Erythroblast (primary cell): ENCODE data around the gene FARSB.

Experiments
- GATA1 ChIP-seq: IDR thresholded peaks from 2 replicates; pipeline ENCODE4 v1.6.1; 2011; ENCODE audit warnings: low read depth, mild to moderate bottlenecking, control low read depth, low read length, moderate library complexity
- POLR2A ChIP-seq: IDR thresholded peaks from 2 replicates; pipeline ENCODE4 v1.6.1; 2011; ENCODE audit warnings: mild to moderate bottlenecking, low read length

DNA sequence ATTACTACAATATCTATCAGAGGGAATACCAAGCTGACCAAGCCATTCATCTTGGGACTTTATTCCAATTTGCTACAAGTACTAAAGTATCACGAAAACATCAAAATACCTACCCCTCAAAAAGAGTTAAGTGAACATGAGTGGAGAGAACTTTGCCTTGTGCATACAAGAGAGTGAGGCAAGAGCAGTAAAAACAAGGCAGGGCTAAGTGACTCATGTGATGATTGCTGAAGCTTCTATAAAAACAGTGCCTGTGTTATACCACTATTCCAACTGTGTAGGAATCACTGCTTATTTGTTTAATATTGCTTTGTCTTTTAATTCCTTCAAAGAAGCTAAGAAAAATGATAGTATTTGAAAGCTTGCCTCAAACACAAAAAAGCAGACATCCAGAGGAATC lies 61.2 kb downstream of the FARSB start:
- TF ChIP-seq POLR2A (no peak), GATA1 (no peak)
